Heart right ventricle (tissue), 16 donors: Measurements from ENCODE around the gene USP4. TPM values are rescaled to one million over a fixed set of nuclear protein-coding genes. Genes with fewer than 3 reads are reported as not detected.
A peak's percentile ranks its signal among the peaks of the same experiment; 100 is the strongest.

Experiments used
- ATAC-seq, 8 donors: fragments of 200-7000 bp; cut with Tn5 transposase; one replicate each; pipeline ENCODE4 v1.9.1; 2020; ENCODE audit warnings: mild to moderate bottlenecking in 8 of 8, moderate library complexity in 8 of 8, moderate number of reproducible peaks in 1 of 8
- DNase-seq, 2 donors: peaks; one replicate each; pipeline ENCODE4 v3.0.0-alpha.2; 2020
- H3K27ac ChIP-seq, 10 donors: fragments of 200-600 bp; sonication (generic) in 2 of 10; one replicate each; pipeline versions ENCODE4 v1.5.0 to v1.8.0; 2020 to 2022; ENCODE audit warnings: mild to moderate bottlenecking in 3 of 10
- H3K27me3 ChIP-seq, 7 donors: fragments of 200-600 bp; one replicate each; pipeline ENCODE4 v1.8.0; 2021 to 2022; ENCODE audit warnings: mild to moderate bottlenecking in 2 of 7
- H3K36me3 ChIP-seq, 9 donors: fragments of 200-600 bp; sonication (generic) in 1 of 9; one replicate each; pipeline versions ENCODE4 v1.5.0 to v1.8.0; 2020 to 2022; ENCODE audit warnings: mild to moderate bottlenecking in 2 of 9
- H3K4me1 ChIP-seq, 9 donors: fragments of 200-600 bp; sonication (generic) in 1 of 9; one replicate each; pipeline versions ENCODE4 v1.5.0 to v1.8.0; 2020 to 2022; ENCODE audit warnings: mild to moderate bottlenecking in 4 of 9
- H3K4me3 ChIP-seq, 10 donors: fragments of 200-600 bp; sonication (generic) in 2 of 10; one replicate each; pipeline versions ENCODE4 v1.5.0 to v1.8.0; 2020 to 2022; ENCODE audit warnings: mild to moderate bottlenecking in 7 of 10, moderate library complexity in 2 of 10
- H3K9me3 ChIP-seq, 11 donors: fragments of 200-600 bp in 10 of 11; sonication (generic) in 2 of 11; one replicate each; pipeline versions ENCODE4 v1.5.0 to v1.8.0; 2013 to 2022; ENCODE audit warnings: mild to moderate bottlenecking in 2 of 11, control low read depth in 1 of 11, moderate library complexity in 1 of 11
- WGBS, 2 donors: extraction: QIAGEN DNeasy Blood & Tissue Kit; methylation state at CpG; one replicate each; pipeline ENCODE4 v1.1.7; 2013; ENCODE audit warnings: inconsistent platforms in 1 of 2; 5-methylcytosine and 5-hydroxymethylcytosine counted together
- intact Hi-C, 10 donors: fragments of 100-400 bp; cut with DNase I; formaldehyde crosslinking; loops; one replicate each; pipeline versions ENCODE4 v1.11.1 to v1.14.2; 2022
- polyA plus RNA-seq, 2 donors: library from polyadenylated mRNA; stranded (reverse); fragments of 200-250 nt; gene quantifications; one replicate each; pipeline ENCODE4 v1.2.3, GENCODE V29; 2013
- total RNA-seq, 10 donors: library from RNA; stranded (reverse); fragmentation: NEBNext Ultra II Directional in 3 of 10; extraction: Animal tissue kit (Norgen Biotek cat#: 25700) in 3 of 10; gene quantifications; one replicate each; pipeline versions ENCODE4 v1.2.1 to v1.2.4, GENCODE V29; 2021 to 2023
- TF ChIP-seq, protein P1 (sequence below), 9 donors: fragments of 200-600 bp; sonication (generic) in 2 of 9; IDR thresholded peaks; one replicate each; pipeline versions ENCODE4 v1.5.0 to v1.8.0; 2021 to 2022; ENCODE audit warnings: antibody characterized with exemption in 9 of 9, mild to moderate bottlenecking in 5 of 9, moderate library complexity in 1 of 9
- donor health status: Arrhythmogenic right ventricular cardiomyopathy.
- donor health status: ischemic (EF 13 %, LVEDD 7.1; RV severe dilation, severe dysfunction).
- donor health status: healthy with polysubstance abuse.
- donor health status: DM: no; HTN: yes; CAD: no.
- donor health status: DM: no; HTN: no; CAD: no.
- donor health status: ischemic (EF 25% LVEDD 6.9; RV normal size, moderate dysfunction).
- donor health status: ischemic (EF 25% LVEDD 5.7; RV mildly dilated, moderate dysfunction).
- donor health status: healthy.
- donor health status: DM: yes; HTN: yes; CAD: no.
- donor health status: Ischemic cardiomyopathy.
- donor health status: ischemic (EF 35%, LVEDD 5.7; RV mildly dilated, moderate dysfunction).
- donor health status: nonischemic (EF 11% LVEDD 7.7; RV severe dilation, severe dysfunction).
- donor health status: DM: yes; HTN: yes; CAD: no.
- donor health status: PGD.
- donor health status: ischemic (EF 29% LVEDD 5.4; RV normal size, mild dysfunction).
- donor health status: nonischemic (EF 23%, LVEDD 6.1; RV moderate dilation, normal function).

USP4 gene
- total and polyA plus RNA-seq, 12 donors = 19.9 to 52.4 (median 43.5) TPM

- 93 to 98% methylated on average over 7 of the region's 7 CpGs for WGBS, 2 donors
- intact Hi-C loops = no loop called here
Observed at GRCh38 chr3:49324768-49325167, 15.1 kb downstream of the USP4 start.

DNA sequence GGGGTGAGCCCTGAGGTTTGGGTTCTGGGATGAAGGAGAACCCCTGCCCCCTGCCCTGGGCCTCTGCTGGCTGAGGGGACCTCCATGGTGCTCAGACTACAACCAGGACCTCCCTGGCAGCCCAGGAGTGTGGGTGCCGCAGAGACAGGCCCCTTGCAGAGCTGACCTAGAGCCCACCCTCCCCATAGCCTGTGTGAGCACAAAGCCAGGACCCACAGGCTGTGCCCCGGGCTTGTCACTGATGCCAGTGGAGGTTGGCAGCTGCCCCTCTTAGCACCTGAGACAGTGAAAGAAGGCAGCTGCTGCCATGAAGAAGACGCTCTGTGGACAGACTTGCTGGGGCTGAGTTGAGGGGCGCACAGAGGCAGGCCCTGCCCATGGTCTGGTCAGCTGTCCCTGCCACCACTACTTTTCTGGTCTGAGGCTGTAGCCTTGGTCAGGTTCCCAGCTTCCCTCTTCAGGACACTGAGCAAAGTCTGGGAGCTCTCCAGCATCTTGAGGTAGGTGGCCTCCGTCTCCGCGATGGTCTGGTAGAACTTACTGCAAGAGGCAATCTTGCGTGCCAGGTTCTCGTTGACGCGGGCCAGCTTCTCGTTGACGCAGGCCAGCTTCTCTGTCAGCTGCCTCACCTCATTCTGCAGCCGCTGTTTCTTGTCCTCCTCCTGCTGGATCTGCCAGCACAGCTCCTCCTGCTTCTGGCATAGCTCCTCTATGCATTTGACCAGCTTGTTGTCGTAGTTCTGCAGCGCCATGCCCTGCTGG, 23.0 kb downstream of the USP4 start:
- WGBS, 2 donors = 78 to 85% methylated on average over 16 of the region's 16 CpGs
- intact Hi-C loops = no loop called here
- no peak overlapping the region for H3K4me3 ChIP-seq
- TF ChIP-seq, protein P1, sequence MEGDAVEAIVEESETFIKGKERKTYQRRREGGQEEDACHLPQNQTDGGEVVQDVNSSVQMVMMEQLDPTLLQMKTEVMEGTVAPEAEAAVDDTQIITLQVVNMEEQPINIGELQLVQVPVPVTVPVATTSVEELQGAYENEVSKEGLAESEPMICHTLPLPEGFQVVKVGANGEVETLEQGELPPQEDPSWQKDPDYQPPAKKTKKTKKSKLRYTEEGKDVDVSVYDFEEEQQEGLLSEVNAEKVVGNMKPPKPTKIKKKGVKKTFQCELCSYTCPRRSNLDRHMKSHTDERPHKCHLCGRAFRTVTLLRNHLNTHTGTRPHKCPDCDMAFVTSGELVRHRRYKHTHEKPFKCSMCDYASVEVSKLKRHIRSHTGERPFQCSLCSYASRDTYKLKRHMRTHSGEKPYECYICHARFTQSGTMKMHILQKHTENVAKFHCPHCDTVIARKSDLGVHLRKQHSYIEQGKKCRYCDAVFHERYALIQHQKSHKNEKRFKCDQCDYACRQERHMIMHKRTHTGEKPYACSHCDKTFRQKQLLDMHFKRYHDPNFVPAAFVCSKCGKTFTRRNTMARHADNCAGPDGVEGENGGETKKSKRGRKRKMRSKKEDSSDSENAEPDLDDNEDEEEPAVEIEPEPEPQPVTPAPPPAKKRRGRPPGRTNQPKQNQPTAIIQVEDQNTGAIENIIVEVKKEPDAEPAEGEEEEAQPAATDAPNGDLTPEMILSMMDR (IDR thresholded peaks at IDR 0.05) = no peak
- peak in 1 of 2 donors; percentile 20 for DNase-seq
- H3K9me3 ChIP-seq = no peaks in the 10 kb centered on the region
- peaks cover 0 to 11% (median 0%) of the 10 kb centered on the region in 9 donors for H3K4me1 ChIP-seq
- no peak overlapping the region for H3K27ac ChIP-seq
- no peaks in the 10 kb centered on the region for H3K27me3 ChIP-seq
- H3K36me3 ChIP-seq = peaks cover 0 to 100% (median 58%) of the 10 kb centered on the region in 9 donors
- ATAC-seq = peak in 4 of 8 donors; percentile 24 to 62 (median 41)

More at GRCh38 chr3:49324768-49325167, 15.1 kb downstream of the USP4 start:
- H3K27ac ChIP-seq = no peak overlapping the region
- H3K4me1 ChIP-seq = no peaks in the 10 kb centered on the region
- peaks cover 4 to 100% (median 96%) of the 10 kb centered on the region in 9 donors for H3K36me3 ChIP-seq
- H3K27me3 ChIP-seq = no peaks in the 10 kb centered on the region
- DNase-seq = no peak
- H3K4me3 ChIP-seq = no peak overlapping the region
- TF ChIP-seq, protein P1 (IDR thresholded peaks at IDR 0.05) = no peak
- no peak for ATAC-seq
- H3K9me3 ChIP-seq = no peaks in the 10 kb centered on the region

DNA sequence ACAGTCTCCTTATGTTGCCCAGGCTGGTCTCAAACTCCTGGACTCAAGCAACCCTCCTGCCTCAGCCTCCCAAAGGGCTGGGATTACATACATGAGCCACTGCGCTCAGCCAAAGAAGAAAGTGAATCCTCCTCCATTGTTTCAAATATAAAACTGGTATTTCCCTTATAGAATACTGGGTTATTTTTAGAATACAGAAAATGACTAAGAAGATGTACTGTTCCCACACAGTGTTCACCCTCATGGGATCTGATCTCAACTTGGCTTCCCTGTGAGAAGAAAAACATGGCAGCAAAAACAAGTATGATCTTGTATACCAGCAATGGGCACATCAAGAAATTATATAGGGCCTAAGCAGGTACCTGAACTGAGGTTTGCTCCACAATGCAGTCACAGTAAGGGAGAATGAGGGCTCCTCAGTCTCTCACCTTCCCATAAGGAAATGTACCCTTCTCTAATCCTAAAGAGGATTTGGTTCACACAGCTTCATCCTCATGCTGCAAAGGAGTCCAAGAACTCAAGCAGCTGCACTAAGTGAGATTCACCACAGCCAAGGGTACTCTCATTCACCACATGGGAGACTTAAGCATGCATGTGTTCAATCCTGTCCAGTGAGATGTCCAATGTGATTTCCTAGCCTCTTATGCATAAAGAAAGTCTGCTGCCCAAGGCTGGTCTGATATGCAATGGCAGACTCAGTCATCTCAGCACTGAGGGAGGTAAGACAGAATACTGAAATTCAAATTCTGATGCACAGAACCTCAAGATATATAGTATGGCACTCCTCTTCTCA, 25.8 kb downstream of the USP4 start:
- WGBS, 2 donors = 87 to 88% methylated on average over 1 of the region's 1 CpG
- intact Hi-C loops = no loop called here
- Histone ChIP-seq H3K9me3 (no peaks in the 10 kb centered on the region), H3K4me1 (peaks cover 0 to 11% (median 0%) of the 10 kb centered on the region in 9 donors), H3K4me3 (no peak overlapping the region), H3K36me3 (peaks cover 0 to 100% (median 48%) of the 10 kb centered on the region in 9 donors), H3K27ac (peak overlapping the region in 1 of 10 donors; percentile 17), H3K27me3 (no peaks in the 10 kb centered on the region)
- no peak for DNase-seq
- peak in 1 of 8 donors; percentile 23 for ATAC-seq
- TF ChIP-seq, protein P1 (IDR thresholded peaks at IDR 0.05) = no peak

DNA sequence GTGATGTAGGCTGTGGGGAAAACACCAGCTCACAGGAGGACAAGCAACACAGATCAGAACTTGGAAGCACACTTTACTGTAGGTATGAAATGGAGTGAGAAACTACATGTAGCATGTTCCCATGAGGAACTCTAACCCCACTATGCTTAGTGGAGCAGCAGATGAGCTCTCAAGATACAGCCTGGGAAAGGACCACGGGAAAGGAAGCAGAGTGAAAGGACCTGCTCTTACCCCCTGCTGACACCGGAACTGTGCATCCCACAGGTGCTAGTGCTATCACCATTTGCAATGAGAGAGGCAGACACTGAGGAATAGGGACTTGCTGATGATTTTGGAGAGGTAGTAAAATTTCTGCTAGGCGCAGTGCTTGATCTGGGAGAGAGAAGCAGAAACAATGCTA, 28.6 kb downstream of the USP4 start:
- 91 to 94% methylated on average over 3 of the region's 3 CpGs for WGBS, 2 donors
- no peak overlapping the region for H3K27ac ChIP-seq
- no peak overlapping the region for H3K4me3 ChIP-seq
- peaks cover 0 to 100% (median 37%) of the 10 kb centered on the region in 9 donors for H3K36me3 ChIP-seq
- H3K9me3 ChIP-seq = no peaks in the 10 kb centered on the region
- intact Hi-C loops = no loop called here
- H3K4me1 ChIP-seq = peaks cover 0 to 11% (median 0%) of the 10 kb centered on the region in 9 donors
- ATAC-seq (no peak), DNase-seq (no peak)
- H3K27me3 ChIP-seq = no peaks in the 10 kb centered on the region
- TF ChIP-seq, protein P1 (IDR thresholded peaks at IDR 0.05) = no peak
